SK-N-MC (cell line): ENCODE measurements around the gene ZNF750.

ENCODE experiments used
- EZH2 ChIP-seq: fragments of 200-600 bp; sonication (generic); IDR thresholded peaks from one replicate; pipeline ENCODE4 v1.6.1; 2017; ENCODE audit warnings: antibody characterized with exemption
- FOXP2 ChIP-seq: optimal IDR thresholded peaks from 2 replicates; pipeline ENCODE3; 2011; ENCODE audit warnings: mild to moderate bottlenecking, moderate library complexity; ENCODE audit not compliant: insufficient read depth; ENCODE audit errors: extremely low read length, control extremely low read depth
- POLR2AphosphoS5 ChIP-seq: IDR thresholded peaks from 2 replicates; pipeline ENCODE4 v1.6.1; 2012; ENCODE audit warnings: mild to moderate bottlenecking, low read depth, low read length, borderline replicate concordance

DNA sequence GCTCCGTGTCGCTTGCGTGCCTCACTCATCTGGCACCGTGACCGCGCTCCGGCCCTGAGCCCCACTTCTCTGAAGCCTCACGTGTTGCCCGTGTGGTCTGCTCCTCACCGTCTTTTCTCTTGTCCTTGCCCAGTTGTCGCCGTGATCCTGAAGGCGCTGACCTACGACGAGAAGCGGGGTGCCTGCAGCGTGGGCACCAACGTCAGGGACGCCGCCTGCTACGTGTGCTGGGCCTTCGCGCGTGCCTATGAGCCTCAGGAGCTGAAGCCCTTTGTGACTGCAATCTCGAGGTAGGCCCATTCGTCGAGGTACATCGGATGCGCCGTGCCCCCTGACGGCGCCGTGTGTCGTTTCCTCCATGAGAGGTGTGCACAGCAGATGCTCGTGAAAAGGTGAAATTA lies 30.3 kb upstream of the ZNF750 start:
- no peak for TF ChIP-seq POLR2AphosphoS5
- TF ChIP-seq EZH2: no peak
- TF ChIP-seq FOXP2: no peak
